HK-2 (cell line): ENCODE results near the gene IQSEC3.

Source experiments
- DNase-seq: peaks from one replicate; pipeline ENCODE4 v3.0.0-alpha.2; 2018; ENCODE audit not compliant: unreplicated experiment

Gene IQSEC3

DNA sequence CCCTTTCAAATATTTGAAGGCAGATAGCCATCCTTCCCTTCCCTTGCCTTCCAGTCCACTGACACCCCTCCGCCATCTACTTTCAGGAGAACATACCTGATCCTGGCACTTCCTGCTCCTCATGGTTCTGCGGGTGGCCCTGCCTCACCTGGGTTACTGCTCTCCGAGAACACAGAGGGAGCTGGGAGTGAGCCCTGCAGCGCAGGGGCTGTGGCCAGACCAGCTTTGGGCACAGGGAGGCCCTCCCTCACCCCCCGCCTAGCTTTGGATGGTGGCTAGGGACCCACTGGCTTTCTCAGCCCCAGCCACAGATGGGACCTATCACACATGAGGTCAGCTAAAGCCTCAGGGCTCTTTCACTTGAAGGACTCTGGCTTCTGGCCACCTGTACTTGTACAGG lies 12.4 kb downstream of the IQSEC3 start:
- no peak for DNase-seq

DNA sequence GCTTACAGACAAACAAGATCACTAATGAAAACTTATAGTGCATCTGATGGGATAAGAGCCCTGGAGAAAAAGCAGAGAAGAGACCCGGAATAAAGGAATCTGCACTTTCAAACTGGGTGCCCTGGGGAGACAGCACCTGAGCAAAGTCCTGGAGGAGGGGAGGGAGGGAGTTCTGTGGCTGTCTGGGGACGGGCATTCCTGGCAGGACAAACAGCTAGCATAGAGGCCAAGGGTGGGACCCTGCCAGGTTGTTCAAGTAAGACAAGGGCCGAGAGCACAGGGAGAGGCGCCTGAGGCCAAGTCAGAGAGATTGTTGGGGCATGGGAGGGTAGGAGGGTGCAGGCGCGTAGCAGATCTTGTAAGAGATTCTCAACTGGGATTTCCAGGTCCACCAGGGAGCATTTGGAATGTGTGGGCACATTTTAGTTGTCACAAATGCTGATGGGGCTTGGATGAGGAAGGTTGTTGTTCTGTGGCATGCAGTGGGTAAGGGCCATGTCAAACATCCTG lies 14.2 kb downstream of the IQSEC3 start:
- no peak for DNase-seq

DNA sequence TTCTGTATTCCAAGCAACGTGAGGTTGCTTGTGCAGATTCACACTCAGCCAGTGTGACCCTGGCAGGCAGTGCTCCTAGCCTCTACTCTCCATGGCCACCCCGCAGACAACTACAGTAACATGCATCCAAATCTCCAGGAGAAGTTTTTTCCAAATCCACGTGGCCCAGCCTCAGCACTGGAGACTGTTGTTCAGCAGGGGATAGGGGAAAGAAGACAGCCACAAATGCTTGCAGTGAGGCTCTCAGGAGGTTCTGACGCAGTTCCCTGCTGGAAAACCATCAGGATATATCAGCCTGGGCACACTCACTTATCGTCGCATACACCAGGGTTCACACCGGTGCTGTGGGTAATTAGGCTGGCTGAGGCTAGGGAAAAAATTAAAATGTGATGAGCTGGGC lies 16.2 kb downstream of the IQSEC3 start:
- no peak for DNase-seq

DNA sequence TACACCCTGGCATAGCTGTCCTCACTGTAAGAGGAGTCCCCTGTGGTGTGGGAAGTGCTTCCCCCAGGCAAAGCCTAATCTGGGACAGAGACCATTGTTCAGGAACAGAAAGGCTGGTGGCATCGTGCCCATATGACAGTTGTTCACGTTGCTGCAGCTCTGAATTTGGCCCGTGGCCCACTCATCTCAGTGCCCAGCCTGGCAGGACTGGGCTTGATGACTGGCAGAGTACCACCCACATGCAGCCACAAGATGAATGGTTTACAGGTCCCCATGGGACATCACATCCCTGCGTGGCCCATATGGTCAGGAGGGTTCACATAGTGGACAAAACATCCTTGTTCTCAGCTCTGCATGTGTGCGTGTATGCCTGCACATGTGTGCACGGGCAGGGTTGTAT lies 17.5 kb downstream of the IQSEC3 start:
- DNase-seq = no peak

DNA sequence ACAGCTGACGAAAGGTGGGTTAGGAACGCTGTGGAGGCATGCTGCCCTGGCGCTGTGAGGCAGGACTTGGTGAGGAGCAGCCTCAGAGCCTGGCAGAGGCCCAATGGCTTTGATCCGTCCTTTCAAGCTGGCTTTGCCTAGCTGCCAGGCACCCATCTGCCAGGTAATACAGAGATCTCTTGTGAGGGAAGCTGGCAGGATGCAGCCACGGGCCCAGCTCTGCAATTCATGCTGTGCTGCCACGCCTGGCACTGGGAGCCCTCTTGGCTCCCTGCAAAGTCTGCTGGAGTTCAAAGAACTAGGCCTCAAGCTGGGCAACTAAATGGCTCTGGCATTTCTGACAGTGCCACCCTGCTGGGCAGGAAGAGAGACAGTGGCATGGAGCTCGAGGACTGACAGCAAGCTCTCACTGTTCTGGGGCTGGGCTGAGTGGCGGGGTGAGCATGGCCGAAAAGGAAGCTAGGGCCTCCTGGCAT lies 18.7 kb downstream of the IQSEC3 start:
- no peak for DNase-seq

DNA sequence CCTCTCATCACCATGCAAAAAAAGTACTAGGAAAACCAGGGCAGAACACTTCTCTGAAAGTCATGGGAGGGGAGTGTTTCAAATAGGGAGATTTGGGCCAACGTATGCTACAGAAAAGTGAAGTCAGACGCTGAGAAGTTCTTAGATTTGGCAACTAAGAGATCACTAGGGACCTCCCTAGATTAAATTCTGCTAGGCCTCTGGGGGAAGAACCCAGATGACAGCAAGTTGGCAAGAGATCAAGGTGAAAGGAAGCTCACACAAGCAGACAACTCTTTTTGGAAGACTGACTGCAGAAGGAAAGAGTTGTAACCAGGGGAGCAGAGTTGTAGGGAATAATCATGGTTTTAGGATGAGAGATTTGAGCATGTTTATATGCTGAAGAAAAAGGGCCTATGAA lies 20.7 kb downstream of the IQSEC3 start:
- no peak for DNase-seq

DNA sequence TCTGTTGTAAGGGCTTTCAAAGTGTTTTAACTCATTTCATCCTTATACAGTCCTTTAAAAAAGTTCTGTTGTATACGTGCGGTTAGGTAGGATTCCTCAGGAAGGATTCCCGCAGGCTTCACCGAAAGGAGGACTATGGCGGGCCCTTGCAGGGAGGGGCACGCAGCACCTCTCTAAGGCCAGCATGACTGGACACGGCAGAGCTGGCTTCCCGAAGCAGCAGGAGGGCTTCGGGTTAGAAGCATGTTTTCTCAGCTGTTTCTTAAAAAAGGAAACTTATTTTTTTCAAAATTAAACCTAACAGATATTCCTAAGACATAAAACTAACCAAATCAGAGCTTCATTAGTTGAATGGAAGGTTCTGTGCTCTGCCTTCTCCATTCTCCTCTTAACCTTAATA lies 21.3 kb downstream of the IQSEC3 start:
- no peak for DNase-seq

DNA sequence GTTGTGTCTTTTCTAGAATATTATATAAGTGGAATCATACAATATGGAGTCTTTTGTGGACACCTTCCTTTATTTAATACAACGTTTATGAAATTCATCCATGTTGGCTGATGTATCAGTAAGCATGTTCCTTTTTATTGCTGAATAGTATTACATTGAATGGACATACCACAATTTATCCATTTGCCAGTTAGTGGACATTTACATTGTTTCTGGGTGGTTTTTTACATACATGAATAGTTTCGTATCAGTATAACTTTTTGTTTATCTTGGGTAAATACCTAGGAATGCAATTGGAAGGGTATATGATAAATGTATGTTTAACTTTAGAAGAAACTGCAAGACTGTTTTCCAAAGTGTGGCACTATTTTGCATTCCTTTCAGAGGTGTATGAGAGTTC lies 23.1 kb downstream of the IQSEC3 start:
- no peak for DNase-seq

DNA sequence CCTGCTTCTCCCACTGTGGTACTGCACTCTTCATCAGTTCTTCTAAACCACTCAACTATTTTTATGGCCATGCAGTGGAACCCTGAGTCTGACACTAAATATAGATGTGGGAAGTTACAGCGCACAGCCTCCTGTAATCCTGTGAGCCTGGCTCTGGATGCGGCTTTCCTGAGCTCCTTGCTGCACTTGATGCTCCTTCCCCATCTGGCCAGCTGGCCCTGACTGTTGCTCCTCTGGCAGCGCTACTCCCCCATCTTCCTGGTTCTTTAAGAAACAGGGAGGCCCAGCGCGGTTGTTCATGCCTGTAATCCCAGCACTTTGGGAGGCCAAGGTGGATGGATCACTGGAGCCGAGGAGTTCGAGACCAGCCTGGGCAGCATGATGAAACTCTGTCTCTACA lies 24.6 kb downstream of the IQSEC3 start:
- no peak for DNase-seq

DNA sequence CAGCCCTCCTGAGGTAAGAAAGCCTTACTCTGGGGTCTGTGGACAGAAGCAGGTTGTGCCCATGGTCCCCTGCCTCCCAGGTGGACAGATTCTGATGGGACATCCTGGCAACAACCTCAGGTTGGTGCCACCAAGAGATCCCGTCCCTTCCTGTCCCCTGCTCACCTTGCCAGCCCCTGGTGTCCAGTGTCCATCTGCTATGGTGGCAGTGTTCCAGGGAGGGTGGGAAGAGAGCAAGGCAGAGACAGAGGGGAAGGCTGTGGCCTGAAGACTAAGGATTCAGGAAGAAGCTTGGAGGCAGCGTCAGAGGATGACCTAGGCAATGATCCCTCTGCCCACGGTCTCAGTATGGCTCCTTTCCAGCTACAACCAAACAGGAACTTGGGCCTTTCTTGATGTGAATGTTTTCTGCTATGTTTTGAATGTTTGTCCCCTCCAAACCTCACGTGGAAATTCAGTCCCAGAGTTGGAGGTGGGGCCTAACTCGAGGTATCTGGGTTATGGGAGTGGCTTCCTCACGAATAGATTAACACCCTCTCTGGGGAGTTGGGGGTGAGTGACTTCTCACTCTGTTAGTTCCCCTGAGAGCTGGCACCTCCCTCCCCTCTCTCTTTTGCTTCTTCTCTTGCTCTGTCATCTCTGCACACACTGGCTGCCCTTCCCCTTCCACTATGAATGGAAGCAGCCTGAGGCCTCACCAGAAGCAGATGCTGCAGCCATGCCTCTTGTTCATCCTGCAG lies 26.9 kb downstream of the IQSEC3 start:
- DNase-seq = no peak

DNA sequence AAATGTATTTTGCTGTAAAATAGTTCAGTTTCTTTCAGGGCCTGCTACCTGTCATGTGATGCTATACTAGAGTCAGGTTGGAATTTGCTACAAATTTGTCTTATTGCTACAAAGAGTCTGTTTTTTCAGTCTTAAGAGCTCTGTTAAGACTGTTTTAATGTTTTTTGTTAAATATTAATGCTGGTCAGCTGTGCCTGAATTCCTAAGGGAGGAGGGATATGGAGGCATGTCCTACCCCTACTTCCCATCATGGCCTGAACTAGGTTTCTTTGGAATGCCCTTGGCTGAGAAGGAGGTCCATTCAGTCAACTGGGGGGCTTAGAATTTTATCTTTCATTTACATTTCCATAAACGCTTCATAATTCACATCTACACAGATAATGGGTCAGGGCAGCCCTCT lies 30.0 kb downstream of the IQSEC3 start:
- DNase-seq = no peak

DNA sequence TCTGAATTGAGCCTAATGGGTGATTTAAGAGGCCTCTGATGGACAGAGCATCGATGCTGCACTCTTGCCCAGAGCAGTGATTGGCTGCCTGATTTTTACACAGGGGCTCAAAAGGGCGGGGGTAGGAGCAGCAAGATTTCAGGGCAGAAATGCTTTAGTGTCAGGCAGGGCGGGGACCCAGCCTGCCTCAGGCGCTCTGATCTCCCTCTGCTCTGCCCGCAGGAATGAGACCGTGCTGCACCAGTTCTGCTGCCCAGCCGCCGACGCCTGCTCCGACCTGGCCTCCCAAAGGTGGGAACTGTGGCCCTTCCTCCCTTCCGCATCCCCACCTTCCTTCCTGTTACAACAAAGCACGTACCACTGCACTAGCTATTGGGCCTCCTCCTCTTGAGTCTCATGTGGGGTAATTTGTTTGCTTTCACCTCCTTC lies 32.4 kb downstream of the IQSEC3 start:
- no peak for DNase-seq

DNA sequence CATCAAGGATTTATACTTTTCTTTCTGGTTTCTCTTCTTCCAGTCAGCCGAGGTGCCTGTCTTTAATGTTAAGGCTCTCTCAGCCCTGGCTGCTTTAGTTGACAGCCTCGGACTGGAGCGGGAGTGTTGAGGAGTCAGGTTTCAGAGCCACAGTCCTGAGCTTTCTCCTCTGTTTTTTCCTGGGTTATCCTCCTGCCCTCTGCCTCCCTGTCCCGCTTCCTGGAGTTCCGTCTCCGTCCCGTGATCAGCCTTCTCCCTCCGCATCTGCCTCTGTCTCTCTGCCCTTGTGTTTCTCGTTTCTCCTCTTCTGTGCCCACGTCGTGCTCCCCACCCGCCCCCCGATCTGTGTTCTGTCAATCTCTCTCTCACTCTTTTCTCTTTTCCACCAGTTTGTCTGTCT lies 33.0 kb downstream of the IQSEC3 start:
- no peak for DNase-seq

DNA sequence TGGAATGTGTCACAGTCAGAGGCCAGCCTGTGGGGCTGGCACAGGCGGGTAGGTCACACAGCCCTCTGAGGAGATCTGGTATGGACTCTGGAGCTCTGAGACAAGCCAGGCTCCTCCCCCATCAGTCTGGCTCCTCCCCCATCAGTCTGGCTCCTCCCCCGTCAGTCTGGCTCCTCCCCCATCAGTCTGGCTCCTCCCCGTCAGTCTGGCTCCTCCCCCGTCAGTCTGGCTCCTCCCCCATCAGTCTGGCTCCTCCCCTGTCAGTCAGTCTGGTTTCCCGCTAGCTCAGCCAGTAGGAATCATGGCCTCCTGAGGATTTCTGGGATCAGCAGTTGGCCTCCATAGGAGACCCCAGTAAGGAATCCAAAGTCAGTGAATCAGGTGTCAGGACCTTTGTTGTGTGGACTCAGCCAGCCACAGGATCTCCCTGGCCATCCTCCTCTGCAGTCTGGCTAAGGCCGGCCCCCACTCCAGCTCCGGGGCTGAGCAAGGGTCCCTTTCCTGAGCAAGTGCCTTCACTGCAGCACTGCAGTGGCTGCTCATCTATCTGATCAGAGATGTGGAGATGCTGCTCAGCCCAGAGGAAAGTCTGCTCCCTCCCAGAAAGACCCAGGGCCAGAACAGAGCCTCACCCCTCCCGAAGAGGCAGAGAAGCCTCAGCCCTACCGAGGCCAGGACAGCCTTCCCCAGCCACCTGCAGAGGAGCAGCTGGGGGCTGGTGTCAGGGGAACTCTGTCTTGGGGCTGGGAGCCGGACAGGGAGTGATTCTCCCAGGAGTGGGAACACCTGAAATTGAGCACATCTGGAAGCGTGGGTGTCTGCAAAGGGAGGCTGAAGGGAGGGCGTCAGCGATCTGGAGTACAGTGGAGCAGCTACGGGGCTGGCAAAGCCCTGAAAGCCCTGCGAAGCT lies 35.7 kb downstream of the IQSEC3 start:
- no peak for DNase-seq

DNA sequence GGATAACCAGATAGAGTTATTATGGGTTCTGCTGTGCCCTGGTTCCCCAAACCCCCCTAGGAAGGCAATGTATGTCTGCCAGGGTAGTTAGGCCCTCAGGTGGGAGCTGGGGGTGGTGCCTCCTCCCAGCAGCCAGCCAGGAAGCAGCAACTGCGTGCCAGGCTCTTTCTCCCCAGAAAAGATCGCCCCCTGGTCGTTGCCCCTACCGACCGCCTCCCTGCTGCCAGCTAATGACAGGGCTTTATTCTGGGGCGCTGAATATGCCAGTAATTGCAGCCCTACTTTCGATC lies 36.3 kb downstream of the IQSEC3 start:
- no peak for DNase-seq

DNA sequence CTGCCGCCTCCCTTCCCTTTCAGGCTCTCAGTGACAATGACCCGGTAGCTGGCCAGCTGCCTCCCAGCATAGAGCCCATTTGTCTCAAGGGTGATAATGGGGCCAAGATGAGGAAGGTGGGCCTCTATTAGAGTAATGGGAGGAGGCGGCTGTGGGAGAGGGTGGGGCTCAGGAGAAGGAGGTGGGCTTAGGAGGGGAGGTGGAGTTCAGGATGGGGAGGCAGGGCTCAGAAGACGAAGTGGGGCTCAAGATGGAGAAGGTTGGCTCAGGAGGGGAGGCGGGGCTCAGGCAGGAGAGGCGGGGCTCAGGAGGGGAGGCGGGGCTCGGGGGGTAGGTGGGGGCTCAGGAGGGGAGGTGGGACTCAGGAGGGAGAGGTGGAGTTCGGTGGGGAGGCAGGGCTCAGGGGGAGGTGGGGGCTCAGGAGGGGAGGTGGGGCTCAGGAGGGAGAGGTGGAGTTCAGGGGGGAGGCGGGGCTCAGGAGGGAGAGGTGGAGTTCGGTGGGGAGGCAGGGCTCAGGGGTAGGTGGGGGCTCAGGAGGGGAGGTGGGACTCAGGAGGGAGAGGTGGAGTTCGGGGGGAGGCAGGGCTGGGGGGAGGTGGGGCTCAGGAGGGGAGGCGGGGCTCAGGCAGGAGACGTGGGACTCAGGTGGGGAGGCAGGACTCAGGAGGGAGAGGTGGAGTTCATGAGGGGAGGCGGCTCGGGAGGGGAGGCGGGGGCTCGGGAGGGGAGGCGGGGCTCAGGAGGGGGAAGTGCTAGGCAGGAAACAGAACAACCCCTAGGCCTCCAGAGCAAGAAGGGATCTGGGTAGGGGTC lies 36.8 kb downstream of the IQSEC3 start:
- DNase-seq = no peak

DNA sequence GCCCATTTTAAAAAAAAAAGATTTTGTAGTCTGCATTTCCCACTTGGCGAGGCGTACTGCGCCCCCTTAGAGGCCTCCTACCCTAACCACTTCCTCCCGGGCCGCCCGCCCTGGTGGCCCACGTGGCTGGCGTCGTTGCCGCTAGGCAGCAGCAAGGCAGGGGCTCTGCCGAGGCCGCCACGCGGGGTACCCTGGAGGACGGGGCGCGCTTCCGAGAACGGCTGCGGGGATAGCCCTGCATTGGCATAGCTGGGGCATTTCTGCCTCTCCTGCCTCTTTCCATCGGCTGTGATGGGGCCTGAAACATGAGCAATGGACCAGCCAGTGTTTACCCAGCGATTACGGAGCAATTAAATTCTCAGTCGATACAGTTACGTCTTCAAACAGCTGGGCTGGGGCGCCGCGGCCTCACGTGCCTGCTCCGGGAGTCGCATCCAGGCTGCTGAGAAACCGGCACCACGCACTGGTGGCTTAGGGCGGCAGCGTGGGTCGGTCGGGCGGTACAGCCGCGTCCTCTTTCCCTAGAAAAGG lies 38.0 kb downstream of the IQSEC3 start:
- DNase-seq = no peak

DNA sequence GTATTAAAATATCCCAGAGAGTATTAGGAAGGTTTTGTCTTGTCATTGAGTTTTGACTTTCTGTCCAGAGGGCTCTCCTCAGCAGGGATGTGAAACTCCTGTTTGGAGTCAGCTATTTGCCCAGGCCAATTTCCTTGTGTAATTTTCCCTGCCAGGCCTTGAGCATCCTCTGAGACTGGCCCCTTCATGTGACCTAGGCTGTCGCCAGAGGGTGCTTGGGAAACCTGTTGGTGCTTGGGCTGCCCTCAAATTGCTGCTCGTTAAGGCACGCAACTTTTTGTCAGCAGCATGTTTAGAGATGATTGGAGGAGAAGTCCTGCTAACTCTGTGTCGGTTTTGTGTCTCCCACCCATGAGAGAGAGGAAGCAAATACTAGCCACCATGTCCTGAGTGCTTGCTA lies 39.1 kb downstream of the IQSEC3 start:
- no peak for DNase-seq

DNA sequence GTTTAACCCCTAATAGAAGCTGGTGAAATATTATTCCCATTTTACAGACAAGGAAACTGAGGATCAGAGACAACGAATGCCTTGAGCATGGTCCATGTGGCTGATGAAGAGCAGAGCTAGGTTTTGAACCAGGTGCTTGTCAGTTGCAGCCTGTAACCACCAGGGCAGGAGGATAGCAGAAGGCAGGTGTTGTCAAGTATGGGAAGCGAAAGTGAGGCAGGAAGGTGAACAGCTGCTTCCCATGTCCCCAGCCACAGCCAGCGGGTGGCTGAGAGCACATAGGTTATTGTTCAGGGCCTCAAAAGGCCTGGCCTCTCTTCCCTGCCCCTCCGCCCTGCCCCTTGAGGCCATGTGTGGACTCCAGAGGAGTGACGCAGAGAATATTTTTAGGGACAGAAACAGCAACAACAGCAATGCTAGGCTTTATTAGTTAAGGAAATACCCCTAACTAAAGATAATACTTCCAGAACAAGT lies 39.6 kb downstream of the IQSEC3 start:
- no peak for DNase-seq

DNA sequence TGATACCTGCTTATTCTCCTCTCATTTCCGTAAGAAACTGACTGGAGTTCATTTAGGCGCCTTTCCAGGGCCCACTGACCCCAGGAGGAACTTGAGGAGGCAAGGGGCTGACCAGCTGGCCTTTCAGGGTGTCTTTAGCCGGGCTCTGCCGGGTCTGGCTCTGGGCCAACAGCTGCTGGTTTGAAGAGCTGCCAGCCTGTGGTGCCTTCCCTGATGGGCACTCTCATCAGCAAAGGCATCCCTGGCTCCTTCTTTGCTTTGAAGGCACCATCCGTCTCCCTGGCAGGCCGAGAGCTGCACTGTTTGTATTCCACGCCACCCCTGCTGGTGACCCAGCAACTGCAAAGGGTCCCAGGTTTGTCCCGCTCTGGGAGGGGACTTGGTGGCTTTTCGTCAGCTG lies 42.0 kb downstream of the IQSEC3 start:
- DNase-seq = peak; percentile 29

DNA sequence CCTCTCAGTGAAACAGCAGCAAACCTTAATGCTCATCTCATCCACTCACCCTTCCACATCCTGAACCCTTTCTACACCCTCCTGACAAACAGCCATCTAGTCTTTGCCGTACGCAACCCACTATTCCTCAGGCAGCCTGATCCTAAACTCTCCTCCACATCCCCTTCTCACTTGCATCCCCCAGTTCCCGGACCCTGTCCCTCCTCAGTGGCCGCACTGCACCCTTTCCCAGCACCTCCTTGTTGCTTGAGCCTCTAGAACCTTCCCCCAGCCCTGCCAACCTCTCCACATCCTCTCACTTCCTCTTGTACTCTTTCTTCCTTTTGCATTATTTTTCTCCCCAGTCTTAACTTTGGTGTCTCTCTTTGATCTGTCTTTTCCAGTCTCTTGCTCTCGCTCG lies 42.9 kb downstream of the IQSEC3 start:
- DNase-seq = no peak

DNA sequence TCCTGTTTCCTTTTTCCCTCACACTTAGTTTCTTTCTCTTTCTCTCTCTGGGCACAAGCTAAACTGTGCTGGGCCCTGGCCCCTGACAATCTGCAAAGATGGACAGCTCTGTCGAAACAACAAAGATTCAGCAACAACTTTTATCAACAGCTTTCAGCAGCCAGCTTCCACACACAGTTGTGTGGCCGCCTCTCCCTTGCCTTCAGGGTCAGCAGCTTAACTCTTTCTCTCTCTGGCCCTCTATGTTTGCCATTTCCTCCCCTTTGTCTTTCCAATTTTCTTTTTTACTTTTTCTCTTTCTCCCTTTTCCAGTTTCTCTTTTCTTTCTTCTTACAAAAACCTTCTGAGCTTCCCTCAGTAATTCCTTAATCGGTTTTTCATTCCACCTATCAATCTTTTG lies 43.3 kb downstream of the IQSEC3 start:
- DNase-seq = no peak
